Daoy (cell line): ENCODE results near the gene TMEM182. TPM values are rescaled to one million over a fixed set of nuclear protein-coding genes. Genes with fewer than 3 reads are reported as not detected.

ENCODE experiments used
- DNase-seq: peaks from one replicate; pipeline ENCODE4 v3.0.0-alpha.2; 2015; ENCODE audit warnings: low read depth
- total RNA-seq: library from RNA; depleted of rRNA; stranded (reverse); fragments of >200 nt; shearing (Covaris generic); gene quantifications from 2 replicates; pipeline ENCODE4 v1.2.3, GENCODE V29; 2014

Gene TMEM182
- total RNA-seq, 1 experiment from 2014 or later: 6.1 TPM

- DNase-seq: no peak
These were observed 40.2 kb downstream of the TMEM182 start for GRCh38 chr2:102801858-102802699.

GRCh38 chr2:102803041-102803896, 41.4 kb downstream of the TMEM182 start:
- no peak for DNase-seq

GRCh38 chr2:102803897-102804217, 42.0 kb downstream of the TMEM182 start:
- DNase-seq: no peak

GRCh38 chr2:102806250-102806837, 44.5 kb downstream of the TMEM182 start:
- peak; percentile 68 for DNase-seq

GRCh38 chr2:102809291-102810189, 47.7 kb downstream of the TMEM182 start:
- DNase-seq: no peak

GRCh38 chr2:102815285-102815684, 53.5 kb downstream of the TMEM182 start:
- DNase-seq: no peak

- peak; percentile 51 for DNase-seq
These were observed 65.1 kb downstream of the TMEM182 start for GRCh38 chr2:102826904-102827303.

- no peak for DNase-seq
These were observed 71.0 kb downstream of the TMEM182 start for GRCh38 chr2:102832789-102833188.

GRCh38 chr2:102834523-102835273, 72.9 kb downstream of the TMEM182 start:
- no peak for DNase-seq

- DNase-seq: no peak
These were observed 75.9 kb downstream of the TMEM182 start for GRCh38 chr2:102837626-102838198.

GRCh38 chr2:102839668-102840388, 78.0 kb downstream of the TMEM182 start:
- peak; percentile 12 for DNase-seq

- DNase-seq: peak; percentile 53
These were observed 79.4 kb downstream of the TMEM182 start for GRCh38 chr2:102841107-102841840.

GRCh38 chr2:102843764-102844443, 82.1 kb downstream of the TMEM182 start:
- DNase-seq: no peak

GRCh38 chr2:102844911-102845310, 83.1 kb downstream of the TMEM182 start:
- DNase-seq: no peak

- peak; percentile 91 for DNase-seq
These were observed 86.6 kb downstream of the TMEM182 start for GRCh38 chr2:102848366-102848839.

- no peak for DNase-seq
These were observed 89.1 kb downstream of the TMEM182 start for GRCh38 chr2:102850888-102851287.

- DNase-seq: no peak
These were observed 91.0 kb downstream of the TMEM182 start for GRCh38 chr2:102852867-102853266.
